Measurements from ENCODE around the gene FAM168A.

GRCh38 chr11:73400293-73400692 lies 197.6 kb downstream of the FAM168A start:
- no peak for TF ChIP-seq CTCF (IDR thresholded peaks at IDR 0.05)
- TF ChIP-seq POLR2A (IDR thresholded peaks at IDR 0.05), result no peak

Data from Peyer's patch (tissue), 4 donors.